CD4-positive, CD25-positive, alpha-beta regulatory T cell (primary cell): ENCODE measurements around the gene PIEZO2. TPM values are rescaled to one million over a fixed set of nuclear protein-coding genes. Genes with fewer than 3 reads are reported as not detected.

Experiments used
- ATAC-seq, 2 donors: fragments of 150-1000 bp; cut with Tn5 transposase; one replicate each; pipeline ENCODE4 v1.10.0; 2021; ENCODE audit warnings: low read depth in 2 of 2, moderate number of reproducible peaks in 2 of 2, moderate library complexity in 1 of 2
- DNase-seq, 3 donors: peaks; one replicate each; pipeline versions ENCODE4 v3.0.0 to v3.0.0-alpha.2; 2012 to 2022; ENCODE audit warnings: mixed read lengths in 1 of 3
- H3K27ac ChIP-seq: one replicate; pipeline ENCODE4 v1.7.0; 2013; ENCODE audit warnings: mild to moderate bottlenecking, low read length; ENCODE audit not compliant: insufficient read depth, poor library complexity, severe bottlenecking
- H3K27me3 ChIP-seq: one replicate; pipeline ENCODE4 v1.7.0; 2013; ENCODE audit warnings: low read length; ENCODE audit not compliant: control insufficient read depth, insufficient read depth
- H3K36me3 ChIP-seq: one replicate; pipeline ENCODE4 v1.7.0; 2013; ENCODE audit warnings: mild to moderate bottlenecking, low read length, moderate library complexity; ENCODE audit not compliant: control insufficient read depth, insufficient read depth
- H3K4me1 ChIP-seq: 2 replicates; pipeline ENCODE4 v1.7.0; 2013; ENCODE audit warnings: mild to moderate bottlenecking, low read length; ENCODE audit not compliant: insufficient read depth, control insufficient read depth, poor library complexity, severe bottlenecking
- H3K4me3 ChIP-seq: one replicate; pipeline ENCODE4 v1.7.0; 2013; ENCODE audit warnings: low read depth, mild to moderate bottlenecking, low read length, moderate library complexity
- H3K9me3 ChIP-seq, 2 experiments: 1 replicate in 1 of 2; 2 replicates in 1 of 2; pipeline ENCODE4 v1.7.0; 2013; ENCODE audit warnings: low read length in 2 of 2, mild to moderate bottlenecking in 1 of 2, moderate library complexity in 1 of 2; ENCODE audit not compliant: control insufficient read depth in 2 of 2
- H3K27ac Mint-ChIP-seq, 3 donors: one replicate each; pipeline ENCODE4 v1.8.0; 2020 to 2022; ENCODE audit warnings: mild to moderate bottlenecking in 3 of 3, mixed read lengths in 3 of 3, moderate library complexity in 2 of 3
- H3K27me3 Mint-ChIP-seq: one replicate; pipeline ENCODE4 v1.8.0; 2022; ENCODE audit warnings: mild to moderate bottlenecking, mixed read lengths
- H3K36me3 Mint-ChIP-seq: one replicate; pipeline ENCODE4 v1.8.0; 2020; ENCODE audit warnings: mixed read lengths
- H3K4me1 Mint-ChIP-seq, 4 donors: one replicate each; pipeline ENCODE4 v1.8.0; 2020 to 2022; ENCODE audit warnings: mixed read lengths in 4 of 4, mild to moderate bottlenecking in 1 of 4
- H3K4me3 Mint-ChIP-seq, 4 donors: one replicate each; pipeline ENCODE4 v1.8.0; 2020 to 2022; ENCODE audit warnings: mild to moderate bottlenecking in 4 of 4, mixed read lengths in 4 of 4, moderate library complexity in 3 of 4
- H3K9me3 Mint-ChIP-seq, 7 donors: one replicate each; pipeline ENCODE4 v1.8.0; 2020 to 2022; ENCODE audit warnings: mixed read lengths in 7 of 7, mild to moderate bottlenecking in 3 of 7, moderate library complexity in 2 of 7
- polyA plus RNA-seq, 4 donors: library from polyadenylated mRNA; unstranded; fragments of 300-500 nt; fragmentation: Illumina TruSeq; gene quantifications; one replicate each; pipeline ENCODE4 v1.2.3, GENCODE V29; 2021
- total RNA-seq: library from RNA; stranded (reverse); gene quantifications from one replicate; pipeline ENCODE4 v1.2.3, GENCODE V29; 2022

The PIEZO2 gene
- total and polyA plus RNA-seq, 5 donors from 2014 or later = not detected

- Histone ChIP-seq H3K4me3 (no peak overlapping the region), H3K36me3 (no peaks in the 10 kb centered on the region), H3K27ac (no peak overlapping the region), H3K4me1 (no peaks in the 10 kb centered on the region), H3K27me3 (no peaks in the 10 kb centered on the region), H3K9me3 (no peaks in the 10 kb centered on the region)
- Mint-ChIP-seq H3K27me3 (no peaks in the 10 kb centered on the region), H3K36me3 (no peaks in the 10 kb centered on the region), H3K4me1 (no peaks in the 10 kb centered on the region), H3K27ac (no peak overlapping the region), H3K4me3 (no peak overlapping the region), H3K9me3 (peaks cover 0 to 2% (median 0%) of the 10 kb centered on the region in 7 donors)
- DNase-seq = no peak
- ATAC-seq = no peak
Observed at GRCh38 chr18:10715791-10716190, 433.6 kb downstream of the PIEZO2 start.

DNA sequence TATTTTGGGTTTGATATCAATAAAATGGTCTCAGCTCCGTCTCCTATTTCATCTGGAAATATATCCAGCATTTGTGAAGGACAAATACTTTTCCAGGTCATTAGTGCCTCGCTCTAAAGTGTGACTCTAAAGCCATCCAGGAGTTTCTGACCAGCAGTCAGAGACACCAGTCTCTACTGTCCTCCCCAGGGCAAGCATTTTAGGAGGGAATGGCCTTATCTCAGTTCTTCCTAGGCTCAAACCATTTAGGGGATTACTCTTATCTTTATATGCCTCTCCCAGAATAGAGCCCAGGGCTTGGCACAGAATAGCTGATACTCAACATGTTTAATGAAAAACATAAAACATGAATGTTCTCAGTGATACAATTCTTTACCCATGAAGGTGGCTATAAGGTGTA, 436.0 kb downstream of the PIEZO2 start:
- Mint-ChIP-seq H3K36me3 (no peaks in the 10 kb centered on the region), H3K27ac (peak overlapping the region in 1 of 3 donors; percentile 22), H3K27me3 (no peaks in the 10 kb centered on the region), H3K4me3 (no peak overlapping the region), H3K4me1 (no peaks in the 10 kb centered on the region), H3K9me3 (no peaks in the 10 kb centered on the region)
- no peak for ATAC-seq
- no peak for DNase-seq
- no peaks in the 10 kb centered on the region for H3K27me3 ChIP-seq
- no peak overlapping the region for H3K27ac ChIP-seq
- no peaks in the 10 kb centered on the region for H3K9me3 ChIP-seq
- H3K4me3 ChIP-seq = no peak overlapping the region
- H3K4me1 ChIP-seq = no peaks in the 10 kb centered on the region
- no peaks in the 10 kb centered on the region for H3K36me3 ChIP-seq

DNA sequence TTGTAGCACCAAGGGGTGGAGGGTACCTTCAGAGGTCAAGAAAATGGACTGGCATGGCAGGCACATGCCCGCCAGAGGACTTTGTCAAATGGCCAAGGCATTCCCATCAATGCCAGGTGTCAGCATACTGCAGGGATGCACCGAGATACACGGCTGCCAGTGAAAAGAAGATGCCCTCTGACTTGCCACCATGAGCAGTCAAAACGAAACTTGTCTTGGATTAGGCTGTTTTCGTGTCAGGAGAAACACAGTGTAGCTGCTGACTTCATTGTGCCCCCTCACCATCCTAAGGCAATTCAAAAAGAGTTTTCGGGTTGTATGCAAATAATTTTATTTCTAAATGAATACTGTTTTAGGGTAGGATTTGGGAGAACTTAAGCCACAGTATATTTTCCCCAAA, 442.1 kb downstream of the PIEZO2 start:
- H3K4me1 Mint-ChIP-seq = no peaks in the 10 kb centered on the region
- H3K9me3 ChIP-seq = no peaks in the 10 kb centered on the region
- no peaks in the 10 kb centered on the region for H3K27me3 ChIP-seq
- H3K36me3 ChIP-seq = no peaks in the 10 kb centered on the region
- H3K27ac ChIP-seq = no peak overlapping the region
- no peak for ATAC-seq
- no peaks in the 10 kb centered on the region for H3K27me3 Mint-ChIP-seq
- H3K9me3 Mint-ChIP-seq = peaks cover 0 to 1% (median 0%) of the 10 kb centered on the region in 7 donors
- no peak overlapping the region for H3K27ac Mint-ChIP-seq
- H3K4me1 ChIP-seq = no peaks in the 10 kb centered on the region
- H3K4me3 Mint-ChIP-seq = no peak overlapping the region
- H3K36me3 Mint-ChIP-seq = no peaks in the 10 kb centered on the region
- no peak for DNase-seq
- H3K4me3 ChIP-seq = no peak overlapping the region

GRCh38 chr18:10705786-10706185, 443.6 kb downstream of the PIEZO2 start:
- Histone ChIP-seq H3K9me3 (no peaks in the 10 kb centered on the region), H3K36me3 (no peaks in the 10 kb centered on the region), H3K27ac (no peak overlapping the region), H3K4me3 (no peak overlapping the region), H3K4me1 (no peaks in the 10 kb centered on the region), H3K27me3 (no peaks in the 10 kb centered on the region)
- ATAC-seq (no peak), DNase-seq (no peak)
- Mint-ChIP-seq H3K4me3 (no peak overlapping the region), H3K4me1 (no peaks in the 10 kb centered on the region), H3K27me3 (no peaks in the 10 kb centered on the region), H3K27ac (no peak overlapping the region), H3K36me3 (no peaks in the 10 kb centered on the region), H3K9me3 (peaks cover 0 to 1% (median 0%) of the 10 kb centered on the region in 7 donors)

- no peak overlapping the region for H3K4me3 Mint-ChIP-seq
- Histone ChIP-seq H3K27ac (no peak overlapping the region), H3K4me3 (no peak overlapping the region), H3K9me3 (no peaks in the 10 kb centered on the region), H3K27me3 (no peaks in the 10 kb centered on the region), H3K4me1 (no peaks in the 10 kb centered on the region), H3K36me3 (no peaks in the 10 kb centered on the region)
- peak overlapping the region in 1 of 3 donors; percentile 29 for H3K27ac Mint-ChIP-seq
- no peaks in the 10 kb centered on the region for H3K4me1 Mint-ChIP-seq
- DNase-seq = no peak
- no peaks in the 10 kb centered on the region for H3K36me3 Mint-ChIP-seq
- peaks cover 0 to 1% (median 0%) of the 10 kb centered on the region in 7 donors for H3K9me3 Mint-ChIP-seq
- H3K27me3 Mint-ChIP-seq = no peaks in the 10 kb centered on the region
- no peak for ATAC-seq
Observed at GRCh38 chr18:10705291-10705690, 444.1 kb downstream of the PIEZO2 start.

GRCh38 chr18:10702206-10702605, 447.2 kb downstream of the PIEZO2 start:
- peaks cover 8% of the 10 kb centered on the region for H3K27me3 Mint-ChIP-seq
- H3K4me3 Mint-ChIP-seq = no peak overlapping the region
- no peaks in the 10 kb centered on the region for H3K4me1 Mint-ChIP-seq
- H3K36me3 Mint-ChIP-seq = no peaks in the 10 kb centered on the region
- Histone ChIP-seq H3K36me3 (no peaks in the 10 kb centered on the region), H3K9me3 (no peaks in the 10 kb centered on the region), H3K4me3 (no peak overlapping the region), H3K27ac (no peak overlapping the region), H3K27me3 (no peaks in the 10 kb centered on the region), H3K4me1 (no peaks in the 10 kb centered on the region)
- no peak for DNase-seq
- ATAC-seq = no peak
- H3K27ac Mint-ChIP-seq = no peak overlapping the region
- H3K9me3 Mint-ChIP-seq = peaks cover 0 to 1% (median 0%) of the 10 kb centered on the region in 7 donors

DNA sequence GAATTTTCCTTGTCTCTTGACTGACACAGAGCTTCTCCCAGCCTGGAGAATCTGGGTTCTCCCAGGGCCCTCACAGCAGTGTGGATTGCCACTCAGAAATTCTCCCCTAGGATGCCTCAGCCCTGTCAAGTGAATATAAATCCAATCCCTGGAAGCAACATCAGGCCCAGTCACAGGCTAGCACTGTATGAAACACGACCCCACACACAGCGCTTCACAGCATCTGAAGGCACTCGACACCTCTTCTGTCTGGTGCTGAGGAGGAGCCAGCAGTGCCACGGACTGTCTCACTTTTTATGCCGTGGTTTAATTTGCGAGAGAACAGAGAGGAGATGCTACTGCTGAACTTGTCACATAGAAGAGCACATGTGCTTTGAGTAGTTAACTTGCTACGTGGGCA, 459.0 kb downstream of the PIEZO2 start:
- no peaks in the 10 kb centered on the region for H3K27me3 Mint-ChIP-seq
- Histone ChIP-seq H3K27me3 (no peaks in the 10 kb centered on the region), H3K4me1 (no peaks in the 10 kb centered on the region), H3K36me3 (no peaks in the 10 kb centered on the region), H3K27ac (no peak overlapping the region), H3K9me3 (no peaks in the 10 kb centered on the region), H3K4me3 (no peak overlapping the region)
- H3K9me3 Mint-ChIP-seq = peaks cover 0 to 5% (median 0%) of the 10 kb centered on the region in 7 donors
- H3K27ac Mint-ChIP-seq = no peak overlapping the region
- DNase-seq (no peak), ATAC-seq (no peak)
- no peaks in the 10 kb centered on the region for H3K4me1 Mint-ChIP-seq
- no peak overlapping the region for H3K4me3 Mint-ChIP-seq
- no peaks in the 10 kb centered on the region for H3K36me3 Mint-ChIP-seq

DNA sequence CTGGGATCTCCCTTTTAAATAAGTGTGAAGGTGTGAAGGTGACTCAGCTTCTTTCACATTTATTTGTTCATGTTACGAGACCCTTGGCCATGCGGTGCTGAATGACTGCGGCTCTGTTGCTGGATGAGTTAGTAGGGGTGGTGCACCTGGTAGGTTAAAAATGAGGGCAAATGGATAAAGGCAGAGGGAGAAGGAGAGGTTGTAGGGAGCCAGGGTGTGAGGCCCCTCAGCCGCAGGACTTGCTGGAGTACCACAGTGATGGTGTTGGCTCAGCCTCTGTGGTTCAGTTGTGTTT, 459.4 kb downstream of the PIEZO2 start:
- Histone ChIP-seq H3K27ac (no peak overlapping the region), H3K36me3 (no peaks in the 10 kb centered on the region), H3K4me1 (no peaks in the 10 kb centered on the region), H3K4me3 (no peak overlapping the region), H3K27me3 (no peaks in the 10 kb centered on the region), H3K9me3 (no peaks in the 10 kb centered on the region)
- Mint-ChIP-seq H3K4me3 (no peak overlapping the region), H3K9me3 (peaks cover 0 to 5% (median 0%) of the 10 kb centered on the region in 7 donors), H3K36me3 (no peaks in the 10 kb centered on the region), H3K27ac (no peak overlapping the region), H3K4me1 (no peaks in the 10 kb centered on the region), H3K27me3 (no peaks in the 10 kb centered on the region)
- no peak for DNase-seq
- ATAC-seq = no peak
